Thoracic aorta (tissue), 2 donors: ENCODE measurements around the gene PCDHA1. TPM values are rescaled to one million over a fixed set of nuclear protein-coding genes. Genes with fewer than 3 reads are reported as not detected.

ENCODE experiments used
- ATAC-seq: fragments of 150-250 bp; one replicate; pipeline ENCODE4 v1.8.0; 2017; ENCODE audit warnings: low read depth; ENCODE audit not compliant: insufficient number of reproducible peaks, low FRiP score
- DNase-seq: peaks from one replicate; pipeline ENCODE4 v3.0.0-alpha.2; 2020; ENCODE audit warnings: low spot score
- H3K27ac ChIP-seq, 2 donors: fragments of 200-600 bp; sonication (generic); 1 replicate in 1 of 2; 2 replicates in 1 of 2; pipeline ENCODE4 v1.5.1; 2016; ENCODE audit warnings: mild to moderate bottlenecking in 2 of 2, moderate library complexity in 2 of 2
- H3K27me3 ChIP-seq: fragments of 200-600 bp; sonication (generic); replicated peaks from 2 replicates; pipeline ENCODE4 v1.6.0; 2016; ENCODE audit warnings: mild to moderate bottlenecking; ENCODE audit not compliant: insufficient read depth
- H3K36me3 ChIP-seq: fragments of 200-600 bp; sonication (generic); one replicate; pipeline ENCODE4 v1.5.1; 2016
- H3K4me1 ChIP-seq, 2 donors: fragments of 200-600 bp; sonication (generic); 1 replicate in 1 of 2; 2 replicates in 1 of 2; pipeline versions ENCODE4 v1.5.1 to v1.6.0; 2016; ENCODE audit warnings: low read depth in 2 of 2, mild to moderate bottlenecking in 1 of 2; ENCODE audit not compliant: control insufficient read depth in 1 of 2
- H3K4me3 ChIP-seq: fragments of 200-600 bp; sonication (generic); 2 replicates; pipeline ENCODE4 v1.5.1; 2016; ENCODE audit warnings: mild to moderate bottlenecking
- H3K9me3 ChIP-seq: fragments of 200-600 bp; sonication (generic); 2 replicates; pipeline ENCODE4 v1.5.1; 2016
- CTCF ChIP-seq: fragments of 200-600 bp; sonication (generic); IDR thresholded peaks from one replicate; pipeline ENCODE4 v1.5.1; 2019; ENCODE audit warnings: antibody characterized with exemption
- total RNA-seq, 2 donors: library from RNA; depleted of rRNA; stranded (reverse); fragments of >200 nt; gene quantifications; one replicate each; pipeline versions ENCODE4 v1.1.0 to v1.2.3, GENCODE V29; 2016

The PCDHA1 gene
- total RNA-seq, 2 donors from 2014 or later: not detected

- no peaks in the 10 kb centered on the region for H3K27me3 ChIP-seq
- H3K4me1 ChIP-seq: no peaks in the 10 kb centered on the region
- ATAC-seq: no peak
Measured at GRCh38 chr5:140973550-140973949, 187.6 kb downstream of the PCDHA1 start.

GRCh38 chr5:140977003-140977402 is 191.1 kb downstream of the PCDHA1 start:
- Histone ChIP-seq H3K36me3 (no peaks in the 10 kb centered on the region), H3K4me1 (no peaks in the 10 kb centered on the region), H3K27me3 (no peaks in the 10 kb centered on the region), H3K27ac (no peak overlapping the region), H3K9me3 (no peaks in the 10 kb centered on the region), H3K4me3 (no peak overlapping the region)
- no peak for DNase-seq
- ATAC-seq: no peak
- no peak for TF ChIP-seq CTCF

More at GRCh38 chr5:140973550-140973949, 187.6 kb downstream of the PCDHA1 start:
- DNase-seq: no peak
- TF ChIP-seq CTCF: no peak
- Histone ChIP-seq H3K36me3 (no peaks in the 10 kb centered on the region), H3K9me3 (no peaks in the 10 kb centered on the region), H3K27ac (no peak overlapping the region), H3K4me3 (no peak overlapping the region)

- Histone ChIP-seq H3K9me3 (no peaks in the 10 kb centered on the region), H3K27me3 (no peaks in the 10 kb centered on the region), H3K36me3 (no peaks in the 10 kb centered on the region), H3K4me3 (no peak overlapping the region), H3K27ac (no peak overlapping the region), H3K4me1 (no peaks in the 10 kb centered on the region)
- ATAC-seq (no peak), DNase-seq (no peak)
- TF ChIP-seq CTCF: no peak
Measured at GRCh38 chr5:140978260-140978659, 192.3 kb downstream of the PCDHA1 start.

GRCh38 chr5:140978983-140979382 is 193.0 kb downstream of the PCDHA1 start:
- Histone ChIP-seq H3K4me3 (no peak overlapping the region), H3K27ac (no peak overlapping the region), H3K27me3 (no peaks in the 10 kb centered on the region), H3K4me1 (no peaks in the 10 kb centered on the region), H3K9me3 (no peaks in the 10 kb centered on the region), H3K36me3 (no peaks in the 10 kb centered on the region)
- no peak for TF ChIP-seq CTCF
- no peak for ATAC-seq
- DNase-seq: no peak

GRCh38 chr5:140982083-140982716 is 196.3 kb downstream of the PCDHA1 start:
- no peak for TF ChIP-seq CTCF

More at GRCh38 chr5:140982083-140982716, 196.3 kb downstream of the PCDHA1 start:
- no peak overlapping the region for H3K4me3 ChIP-seq
- ATAC-seq (no peak), DNase-seq (no peak)
- H3K36me3 ChIP-seq: no peaks in the 10 kb centered on the region
- H3K27ac ChIP-seq: no peak overlapping the region
- no peaks in the 10 kb centered on the region for H3K4me1 ChIP-seq
- no peaks in the 10 kb centered on the region for H3K27me3 ChIP-seq
- no peaks in the 10 kb centered on the region for H3K9me3 ChIP-seq
